ENCODE results near the gene PDCD4. TPM values are rescaled to one million over a fixed set of nuclear protein-coding genes. Genes with fewer than 3 reads are reported as not detected.

The PDCD4 gene
- total and polyA plus RNA-seq, 2 donors (not counting 3 experiments of a cell fraction or from before 2014, with no cell fraction given), result 14.4 to 47.9 TPM

- no peak for DNase-seq (ENCODE audit: low read depth, low spot score)
- no TSS peak for BruUV-seq (replicated peaks)
Measured at GRCh38 chr10:110861476-110861875, 10.3 kb upstream of the PDCD4 start.

More at GRCh38 chr10:110861476-110861875, 10.3 kb upstream of the PDCD4 start:
- H3K9me1 ChIP-seq (replicated peaks; ENCODE audit: control insufficient read depth, extremely low read depth, insufficient read depth, low read length), result no peaks in the 10 kb centered on the region
- H3K36me3 ChIP-seq (ENCODE audit: control insufficient read depth in 2 of 2, extremely low read depth in 1 of 2, insufficient read depth in 2 of 2, low read length in 2 of 2), result no peaks in the 10 kb centered on the region
- ChIA-PET POLR2A (no interaction called here), CTCF (no interaction called here)
- H2AFZ ChIP-seq (ENCODE audit: low read depth, low read length), result no peak overlapping the region
- H4K20me1 ChIP-seq (replicated peaks; ENCODE audit: control insufficient read depth, extremely low read depth, insufficient read depth, low read length), result no peaks in the 10 kb centered on the region
- H3K79me2 ChIP-seq (ENCODE audit: control insufficient read depth, insufficient read depth, low read length), result no peaks in the 10 kb centered on the region
- no peak overlapping the region for H3K4me2 ChIP-seq (ENCODE audit: insufficient read depth, low read length)
- intact Hi-C loops (cut with micrococcal nuclease), result loop anchor here (5.0 kb wide), 1 partner anchor 84 kb away; no protein-coding TSS in a partner anchor
- FAIRE-seq, result no peak
- dilution Hi-C loops (cut with MboI; ENCODE audit: extremely low pct_ligation_motif_present, low sequenced_read_pairs), result no loop called here
- no peak overlapping the region for H3K9ac ChIP-seq (replicated peaks; ENCODE audit: extremely low read depth, insufficient read depth, low read length)
- H3K4me3 ChIP-seq (replicated peaks in 1 of 3; ENCODE audit: insufficient read depth in 1 of 3, low read depth in 1 of 3, low read length in 3 of 3), result no peak overlapping the region
- H3K27ac ChIP-seq (ENCODE audit: insufficient read depth, low read depth, low read length), result no peak overlapping the region
- no peaks in the 10 kb centered on the region for H3K4me1 ChIP-seq (ENCODE audit: control insufficient read depth, extremely low read depth, insufficient read depth, low read length)
- H3K27me3 ChIP-seq (ENCODE audit: control insufficient read depth in 2 of 2, insufficient read depth in 2 of 2, low read length in 2 of 2), result peaks cover 6% of the 10 kb centered on the region in 2 experiments
- TF ChIP-seq MYC (IDR thresholded peaks at IDR 0.05; ENCODE audit: low read depth, low read length), result no peak
- TF ChIP-seq POLR2A (IDR thresholded peaks at IDR 0.05; ENCODE audit: low read depth, low read length), result no peak
- no peak for TF ChIP-seq JUN (IDR thresholded peaks at IDR 0.05; ENCODE audit: borderline replicate concordance, insufficient read depth, insufficient read length, low read depth)
- no peak for TF ChIP-seq EZH2 (IDR thresholded peaks at IDR 0.05; ENCODE audit: borderline replicate concordance, low read depth, low read length, severe bottlenecking)
- no peak for TF ChIP-seq GATA2 (IDR thresholded peaks at IDR 0.05; ENCODE audit: insufficient read depth, insufficient read length, low read depth, low read length)
- TF ChIP-seq MAX (IDR thresholded peaks at IDR 0.05; ENCODE audit: insufficient read depth, insufficient read length), result no peak
- TF ChIP-seq POLR2AphosphoS5 (IDR thresholded peaks at IDR 0.05; ENCODE audit: insufficient read depth, low read depth, low read length), result no peak
- TF ChIP-seq FOS (IDR thresholded peaks at IDR 0.05; ENCODE audit: borderline replicate concordance, insufficient read depth, low read length), result no peak
- no peak for TF ChIP-seq CTCF (IDR thresholded peaks at IDR 0.05; ENCODE audit: extremely low read depth in 1 of 2, insufficient read depth in 1 of 2, low read depth in 1 of 2, low read length in 2 of 2)
- no peaks in the 10 kb centered on the region for H3K9me3 ChIP-seq (replicated peaks; ENCODE audit: control insufficient read depth, insufficient read depth, low read length)

All from endothelial cell of umbilical vein (primary cell).